Measurements from ENCODE around the gene MFSD2A. TPM values are rescaled to one million over a fixed set of nuclear protein-coding genes. Genes with fewer than 3 reads are reported as not detected.

Gene MFSD2A
- total RNA-seq, 3 donors from 2014 or later: 11.3 to 29.6 (median 24.4) TPM

- Histone ChIP-seq H3K36me3 (ENCODE audit: low read depth) (no peaks in the 10 kb centered on the region), H3K4me1 (ENCODE audit: low read depth) (no peaks in the 10 kb centered on the region), H3K4me3 (no peak overlapping the region), H3K9me3 (no peaks in the 10 kb centered on the region)
- TF ChIP-seq CTCF (IDR thresholded peaks at IDR 0.05): no peak
- ATAC-seq (peak; percentile 63), DNase-seq (no peak)
- intact Hi-C loops (cut with DNase I, micrococcal nuclease): loop anchor here (10.0 kb wide), 1 partner anchor 59 kb away; no protein-coding TSS in a partner anchor
Measured at GRCh38 chr1:39915499-39916129, 39.3 kb upstream of the MFSD2A start.

- Histone ChIP-seq H3K4me3 (no peak overlapping the region), H3K9me3 (no peaks in the 10 kb centered on the region), H3K36me3 (ENCODE audit: low read depth) (no peaks in the 10 kb centered on the region), H3K4me1 (ENCODE audit: low read depth) (no peaks in the 10 kb centered on the region)
- intact Hi-C loops (cut with DNase I, micrococcal nuclease): loop anchor here (10.0 kb wide), 1 partner anchor 57 kb away; no protein-coding TSS in a partner anchor
- no peak for ATAC-seq
- no peak for TF ChIP-seq CTCF (IDR thresholded peaks at IDR 0.05)
- no peak for DNase-seq
Measured at GRCh38 chr1:39917825-39918224, 37.1 kb upstream of the MFSD2A start.

- intact Hi-C loops (cut with DNase I, micrococcal nuclease): loop anchor here (10.0 kb wide), 1 partner anchor 55 kb away; no protein-coding TSS in a partner anchor
- ATAC-seq (peak; percentile 98), DNase-seq (peak in 2 of 3 donors; percentile 46 to 52)
- TF ChIP-seq CTCF (IDR thresholded peaks at IDR 0.05): no peak
- Histone ChIP-seq H3K9me3 (no peaks in the 10 kb centered on the region), H3K4me3 (no peak overlapping the region), H3K36me3 (ENCODE audit: low read depth) (no peaks in the 10 kb centered on the region), H3K4me1 (ENCODE audit: low read depth) (no peaks in the 10 kb centered on the region)
Measured at GRCh38 chr1:39919545-39919944, 35.4 kb upstream of the MFSD2A start.

- intact Hi-C loops (cut with DNase I, micrococcal nuclease): no loop called here
- no peaks in the 10 kb centered on the region for H3K9me3 ChIP-seq
- no peaks in the 10 kb centered on the region for H3K36me3 ChIP-seq (ENCODE audit: low read depth)
- H3K4me1 ChIP-seq (ENCODE audit: low read depth): no peaks in the 10 kb centered on the region
- H3K4me3 ChIP-seq: no peak overlapping the region
- no peak for TF ChIP-seq CTCF (IDR thresholded peaks at IDR 0.05)
- DNase-seq (no peak), ATAC-seq (no peak)
Measured at GRCh38 chr1:39922251-39922688, 32.7 kb upstream of the MFSD2A start.

- H3K9me3 ChIP-seq: no peaks in the 10 kb centered on the region
- H3K4me3 ChIP-seq: no peak overlapping the region
- H3K4me1 ChIP-seq (ENCODE audit: low read depth): peaks cover 6% of the 10 kb centered on the region
- intact Hi-C loops (cut with DNase I, micrococcal nuclease): no loop called here
- TF ChIP-seq CTCF (IDR thresholded peaks at IDR 0.05): no peak
- DNase-seq: no peak
- H3K36me3 ChIP-seq (ENCODE audit: low read depth): no peaks in the 10 kb centered on the region
- no peak for ATAC-seq
Measured at GRCh38 chr1:39925721-39926342, 29.1 kb upstream of the MFSD2A start.
